HepG2 (cell line): ENCODE results near the gene C16orf87. TPM values are rescaled to one million over a fixed set of nuclear protein-coding genes. Genes with fewer than 3 reads are reported as not detected.
A peak's percentile ranks its signal among the peaks of the same experiment; 100 is the strongest.

ENCODE experiments used
- ATAC-seq: fragments of 200-7000 bp; cut with Tn5 transposase; 3 replicates; pipeline ENCODE4 v1.9.1; 2020; ENCODE audit warnings: mild to moderate bottlenecking, moderate library complexity
- BruUV-seq: library from RNA; stranded (reverse); fragments of 400-500 nt; replicated peaks from 2 replicates; lab custom pipeline; 2021; lab: Mats Ljungman, UMichigan
- CTCF ChIA-PET: fragments of 300-600 bp; formaldehyde crosslinking; extraction: SDS; loops from one replicate; lab custom pipeline; 2021; ENCODE audit warnings: low total read pairs, inconsistent platforms, low intra/inter-chr PET ratio; lab: Yijun Ruan, JAX
- POLR2A ChIA-PET: fragments of 350-600 bp; sonication (Branson Sonifier 250); formaldehyde crosslinking; loops from one replicate; lab custom pipeline; 2020; ENCODE audit warnings: antibody characterized with exemption, inconsistent platforms; lab: Yijun Ruan, JAX
- DNase-seq: peaks from one replicate; pipeline ENCODE4 v3.0.0-alpha.2; 2015; ENCODE audit warnings: low spot score
- FAIRE-seq: peaks from 3 replicates; lab custom pipeline; 2011; peaks lifted over from hg19 to GRCh38; lab: Jason Lieb, UNC
- H2AFZ ChIP-seq: one replicate; pipeline ENCODE4 v1.6.1; 2011; ENCODE audit warnings: low read length, inconsistent platforms
- H3K27ac ChIP-seq: fragments of 300-600 bp; 3 replicates; pipeline ENCODE4 v1.8.0; 2011; ENCODE audit warnings: mixed run types, mild to moderate bottlenecking, mixed read lengths, low read length, inconsistent platforms; ENCODE audit not compliant: insufficient read depth; ENCODE audit errors: extremely low read length
- H3K27me3 ChIP-seq, 2 experiments: fragments of 200-600 bp in 1 of 2; 2 replicates in 1 of 2; 3 replicates in 1 of 2; pipeline versions ENCODE4 v1.6.0 to v1.8.0; 2011; ENCODE audit warnings: low read length in 2 of 2, mild to moderate bottlenecking in 2 of 2, moderate library complexity in 2 of 2, inconsistent platforms in 1 of 2; ENCODE audit not compliant: insufficient read depth in 2 of 2, control insufficient read depth in 1 of 2
- H3K36me3 ChIP-seq, 2 experiments: fragments of 200-600 bp in 1 of 2; replicated peaks in 1 of 2; 2 replicates in 1 of 2; 3 replicates in 1 of 2; pipeline versions ENCODE4 v1.5.1 to v1.8.0; 2011; ENCODE audit warnings: low read length in 2 of 2, inconsistent platforms in 1 of 2; ENCODE audit not compliant: insufficient read depth in 2 of 2, control insufficient read depth in 1 of 2
- H3K4me1 ChIP-seq: 2 replicates; pipeline ENCODE4 v1.5.1; 2012; ENCODE audit warnings: low read length, inconsistent platforms; ENCODE audit not compliant: insufficient read depth
- H3K4me2 ChIP-seq: 2 replicates; pipeline ENCODE4 v1.6.0; 2011; ENCODE audit warnings: low read depth, low read length, inconsistent platforms
- H3K4me3 ChIP-seq, 3 experiments: fragments of 200-600 bp in 1 of 3; sonication (generic), shearing (Covaris generic) in 1 of 3; replicated peaks in 1 of 3; 2 replicates each; pipeline ENCODE4 v1.5.1; 2011 to 2016; ENCODE audit warnings: low read length in 3 of 3, inconsistent platforms in 2 of 3, low read depth in 2 of 3, mild to moderate bottlenecking in 2 of 3, control low read depth in 1 of 3, mixed read lengths in 1 of 3; ENCODE audit not compliant: insufficient read depth in 1 of 3
- H3K79me2 ChIP-seq: one replicate; pipeline ENCODE4 v1.6.1; 2011; ENCODE audit warnings: low read length, inconsistent platforms; ENCODE audit not compliant: insufficient read depth
- H3K9ac ChIP-seq: 2 replicates; pipeline ENCODE4 v1.6.0; 2011; ENCODE audit warnings: mild to moderate bottlenecking, low read depth, low read length, inconsistent platforms; ENCODE audit not compliant: insufficient read depth
- H3K9me3 ChIP-seq: 2 replicates; pipeline ENCODE4 v1.5.1; 2012; ENCODE audit warnings: mild to moderate bottlenecking, low read length
- H4K20me1 ChIP-seq: 2 replicates; pipeline ENCODE4 v1.6.0; 2011; ENCODE audit warnings: inconsistent platforms, mild to moderate bottlenecking, low read length, moderate library complexity; ENCODE audit not compliant: insufficient read depth
- ARID2 ChIP-seq: sonication (generic); formaldehyde crosslinking; IDR thresholded peaks from 2 replicates; pipeline ENCODE4 v1.8.1; 2022; ENCODE audit warnings: mild to moderate bottlenecking, missing genetic modification reagents, borderline replicate concordance
- ASH2L ChIP-seq: fragments of 300-600, 200-600 bp; sonication (generic); IDR thresholded peaks from 2 replicates; pipeline ENCODE4 v1.7.0; 2017; ENCODE audit warnings: low read depth, mild to moderate bottlenecking, moderate library complexity, mixed read lengths, low read length; ENCODE audit not compliant: insufficient read length
- DMAP1 ChIP-seq: IDR thresholded peaks from 2 replicates; pipeline ENCODE4 v1.6.1; 2016
- KLF15 ChIP-seq: sonication (generic); formaldehyde crosslinking; IDR thresholded peaks from 2 replicates; pipeline ENCODE4 v1.8.1; 2023; ENCODE audit warnings: borderline replicate concordance, mild to moderate bottlenecking, inconsistent platforms, missing genetic modification reagents, mixed read lengths
- NFE2L1 ChIP-seq: sonication (generic); formaldehyde crosslinking; IDR thresholded peaks from 2 replicates; pipeline ENCODE4 v1.4.0; 2020; ENCODE audit warnings: missing genetic modification reagents, mild to moderate bottlenecking, borderline replicate concordance
- PBX3 ChIP-seq: sonication (generic); formaldehyde crosslinking; IDR thresholded peaks from 2 replicates; pipeline ENCODE4 v1.8.1; 2023; ENCODE audit warnings: missing genetic modification reagents, inconsistent platforms, borderline replicate concordance
- POGK ChIP-seq: sonication (generic); formaldehyde crosslinking; conservative IDR thresholded peaks from 2 replicates; pipeline ENCODE4 v1.8.0; 2022; ENCODE audit warnings: mild to moderate bottlenecking, moderate library complexity, missing genetic modification reagents
- PREB ChIP-seq: sonication (generic); formaldehyde crosslinking; IDR thresholded peaks from 2 replicates; pipeline ENCODE4 v1.4.0; 2020; ENCODE audit warnings: missing genetic modification reagents
- RBFOX2 ChIP-seq: fragments of 200-400 bp; formaldehyde crosslinking; IDR thresholded peaks from 2 replicates; pipeline ENCODE4 v1.6.1; 2017; ENCODE audit warnings: low read depth, mild to moderate bottlenecking, low read length
- TGIF2 ChIP-seq: IDR thresholded peaks from 2 replicates; pipeline ENCODE4 v1.6.1; 2016; ENCODE audit warnings: control low read depth, missing compliant biosample characterization
- ZNF44 ChIP-seq: sonication (generic); formaldehyde crosslinking; IDR thresholded peaks from 2 replicates; pipeline ENCODE4 v1.5.1; 2020; ENCODE audit warnings: mild to moderate bottlenecking, missing genetic modification reagents
- ZNF605 ChIP-seq: sonication (generic); formaldehyde crosslinking; IDR thresholded peaks from 2 replicates; pipeline ENCODE4 v1.8.0; 2022; ENCODE audit warnings: mild to moderate bottlenecking, missing genetic modification reagents
- ZNF7 ChIP-seq: IDR thresholded peaks from 2 replicates; pipeline ENCODE4 v1.6.1; 2016; ENCODE audit warnings: missing biosample characterization, missing genetic modification reagents
- ZNF841 ChIP-seq: sonication (generic); formaldehyde crosslinking; IDR thresholded peaks from 2 replicates; pipeline ENCODE4 v1.8.1; 2023; ENCODE audit warnings: missing genetic modification reagents, borderline replicate concordance
- WGBS: methylation state at CpG from one replicate; pipeline ENCODE4 v1.1.6; 2017; ENCODE audit warnings: low lambda C conversion rate; 5-methylcytosine and 5-hydroxymethylcytosine counted together
- in situ Hi-C: cut with HindIII; loops from 2 replicates; pipeline ENCODE4 v1.10.0; 2017; ENCODE audit warnings: low pct_unique_long_range_greater_than_20kb; ENCODE audit not compliant: extremely low pct_ligation_motif_present
- intact Hi-C: fragments of 100-400 bp; cut with micrococcal nuclease; formaldehyde crosslinking; loops from one replicate; pipeline ENCODE4 v1.10.0; 2022; ENCODE audit not compliant: unreplicated experiment
- polyA plus RNA-seq, 8 experiments: library from polyadenylated mRNA; depleted of rRNA in 3 of 8; stranded (reverse) in 7 of 8; unstranded in 1 of 8; fragments of >200 nt; fragmentation: Illumina TruSeq in 4 of 8; extraction: Trizol in 4 of 8; gene quantifications; 2 replicates each; pipeline versions ENCODE4 v1.2.1 to v1.2.3, GENCODE V29; 2011 to 2016; ENCODE audit warnings: low read depth in 4 of 8, missing spikeins in 1 of 8, mixed read lengths in 1 of 8; ENCODE audit not compliant: insufficient read depth in 1 of 8
- total RNA-seq, 5 experiments: library from RNA; depleted of rRNA; stranded (reverse); fragments of >200 nt; fragmentation: Illumina TruSeq; extraction: Trizol; gene quantifications; 2 replicates each; pipeline ENCODE4 v1.2.3, GENCODE V29; 2016; ENCODE audit warnings: low read depth in 1 of 5

Gene C16orf87
- total and polyA plus RNA-seq, 2 of the 13 experiments (the other 11 are each of a cell fraction or from before 2014, with no cell fraction given) = 8.6 to 19.5 TPM

- TF ChIP-seq ZNF605 (CRISPR knock-in tag) = no peak
- TF ChIP-seq ZNF7 = no peak
- TF ChIP-seq RBFOX2 = no peak
- TF ChIP-seq ZNF841 (CRISPR knock-in tag) = no peak
- TF ChIP-seq DMAP1 (CRISPR knock-in tag) = 0 out of 2 replicates have a peak, but pooled peaks have one; percentile 27
- TF ChIP-seq ASH2L = no peak
- TF ChIP-seq TGIF2 (CRISPR knock-in tag) = no peak
Observed at GRCh38 chr16:46832757-46833459, 1.9 kb upstream of the C16orf87 start (continued).

- Histone ChIP-seq H3K27me3 (no peaks in the 10 kb centered on the region), H3K4me1 (peaks cover 59% of the 10 kb centered on the region), H2AFZ (no peak overlapping the region), H3K4me3 (peak overlapping the region; percentile 85 to 97 (median 87)), H3K27ac (peak overlapping the region; percentile 85), H3K9me3 (no peaks in the 10 kb centered on the region), H3K79me2 (peaks cover 48% of the 10 kb centered on the region), H3K9ac (peak overlapping the region; percentile 89), H3K4me2 (peak overlapping the region; percentile 73), H4K20me1 (0 out of 2 replicates have a peak, but pooled peaks cover 5% of the 10 kb centered on the region), H3K36me3 (no peaks in the 10 kb centered on the region)
- ATAC-seq (peak; percentile 64), DNase-seq (no peak), FAIRE-seq (no peak)
- POLR2A ChIA-PET = interaction anchor here (1.0 to 3.7 kb wide), 2 partner anchors 40 to 54 kb away, joined by 5 to 15 read pairs; partner anchors contain the start of gene GPT2
- 3% methylated on average over 10 of the region's 45 CpGs for WGBS
- CTCF ChIA-PET = no interaction called here
- intact Hi-C loops (loop anchor here (5.0 kb wide), 1 partner anchor 142 kb away; the partner anchor contains the start of gene DNAJA2), in situ Hi-C loops (no loop called here)
- no TSS peak for BruUV-seq
- TF ChIP-seq NFE2L1 (0 out of 2 replicates have a peak, but pooled peaks have one; percentile 32), ZNF44 (peak; percentile 61; the same call in 1 of the 2 replicates), POGK (CRISPR knock-in tag) (0 out of 2 replicates have a peak, but pooled peaks have one; percentile 17), ARID2 (CRISPR knock-in tag) (peak; percentile 70; the same call in 1 of the 2 replicates), PBX3 (CRISPR knock-in tag) (0 out of 2 replicates have a peak, but pooled peaks have one; percentile 44), PREB (CRISPR knock-in tag) (no peak), KLF15 (CRISPR knock-in tag) (0 out of 2 replicates have a peak, but pooled peaks have one; percentile 21)
Observed at GRCh38 chr16:46830417-46830901, 521 bp downstream of the C16orf87 start.
